CD4-positive, alpha-beta T cell treated with Interleukin-12 subunit alpha and Interleukin-12 subunit beta, for 1 hour (primary cell): Measurements from ENCODE around the gene GUCY1B1.

Source experiments
- DNase-seq: peaks from one replicate; pipeline ENCODE4 v3.0.0-alpha.2; 2020

GUCY1B1 gene

DNA sequence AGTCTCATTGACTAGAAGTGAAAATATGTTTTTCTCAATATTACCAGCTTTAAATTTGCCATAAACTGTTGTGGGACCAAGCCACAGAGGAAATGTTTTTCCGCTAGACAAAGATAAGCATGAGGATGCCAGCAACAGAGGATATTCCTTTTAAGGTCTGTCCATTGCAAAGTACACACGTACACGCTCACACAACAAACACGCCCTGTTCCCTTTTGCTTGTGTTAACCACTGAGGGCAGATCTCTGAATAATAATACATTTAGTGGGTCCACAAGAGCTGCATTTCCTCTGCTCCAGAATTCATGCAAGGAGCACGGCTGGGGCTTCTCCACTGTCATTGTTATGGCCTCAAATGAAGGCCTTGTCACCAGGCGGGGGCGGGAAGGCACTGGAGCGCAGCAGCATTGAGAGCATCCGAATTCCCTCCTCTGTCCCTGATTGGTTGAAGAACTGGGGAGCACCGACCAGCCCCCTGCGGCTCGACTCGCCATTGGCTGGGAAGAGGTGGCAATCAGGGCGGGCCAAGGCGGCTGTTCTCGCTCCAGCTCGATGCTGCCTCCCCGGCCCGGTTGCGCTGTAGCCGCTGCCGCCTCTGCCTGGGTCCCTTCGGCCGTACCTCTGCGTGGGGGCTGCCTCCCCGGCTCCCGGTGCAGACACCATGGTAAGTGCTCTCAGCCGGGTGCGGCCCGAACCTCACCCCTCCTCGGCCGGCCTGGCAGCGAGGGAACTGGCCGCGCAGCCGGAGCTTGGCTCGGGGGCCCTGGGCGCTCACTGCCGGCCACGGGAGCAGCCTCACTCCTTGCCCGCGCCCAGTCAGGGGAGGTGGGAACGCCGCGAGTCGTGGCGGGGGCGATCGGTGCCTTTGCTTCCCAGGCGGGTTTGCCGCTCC, at the start of gene GUCY1B1:
Gene GUCY1B1, plus strand, starts transcription at position 541 of the 891 bp plus-strand sequence. Its CDS starts 120 bp downstream, at position 661.
- peak; percentile 71 for DNase-seq

DNA sequence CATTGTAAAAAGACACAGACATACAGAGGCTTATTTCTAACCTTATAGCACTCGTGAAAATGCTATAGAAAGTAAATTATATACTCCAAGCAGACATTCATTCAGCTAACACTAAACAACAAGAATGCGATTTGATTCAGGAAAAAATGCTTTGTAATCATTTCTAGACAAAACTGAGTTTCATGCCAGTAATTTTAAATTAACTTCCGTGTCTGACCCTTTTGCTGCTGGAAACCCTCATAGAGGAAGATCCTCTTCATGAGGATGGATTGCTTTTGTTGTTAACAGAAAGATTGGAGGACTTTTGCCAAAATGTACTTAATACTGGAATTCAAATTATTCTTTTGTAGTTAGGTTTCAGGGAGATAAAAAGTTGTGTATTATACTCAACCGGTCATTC, 48.9 kb upstream of the GUCY1B1 start:
- DNase-seq = no peak

DNA sequence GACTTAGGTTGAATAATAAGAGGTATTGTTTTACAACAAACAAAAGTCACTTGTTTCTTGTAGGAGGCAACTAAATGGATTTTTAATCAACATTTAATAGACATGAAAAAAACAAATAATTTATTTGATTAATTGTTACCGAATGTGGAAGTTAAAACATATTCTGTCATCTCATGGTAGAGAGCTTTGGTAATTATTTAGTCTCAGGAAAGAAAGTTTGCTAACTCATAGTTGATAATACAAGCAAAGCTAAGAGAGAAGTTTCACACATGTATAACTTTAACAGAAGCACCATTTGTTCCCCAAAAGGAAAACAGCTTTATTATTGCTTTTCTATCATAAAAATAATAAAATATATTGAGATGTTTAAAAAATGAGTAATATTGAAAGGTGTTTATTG, 47.3 kb upstream of the GUCY1B1 start:
- no peak for DNase-seq

DNA sequence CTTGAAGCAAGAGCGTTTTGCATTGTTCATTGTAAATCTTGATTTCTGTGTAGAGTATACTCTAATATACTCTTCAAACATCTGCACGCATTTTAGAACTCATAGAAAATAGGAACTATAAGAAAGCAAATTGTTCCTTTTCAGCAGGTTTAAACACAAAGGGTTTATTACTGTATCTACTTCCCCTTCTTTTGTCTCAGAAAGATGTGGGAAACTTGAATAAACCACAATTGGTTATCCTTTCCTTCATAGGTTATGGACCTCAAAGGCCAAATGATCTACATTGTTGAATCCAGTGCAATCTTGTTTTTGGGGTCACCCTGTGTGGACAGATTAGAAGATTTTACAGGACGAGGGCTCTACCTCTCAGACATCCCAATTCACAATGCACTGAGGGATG, 46.0 kb upstream of the GUCY1B1 start:
- DNase-seq = no peak

DNA sequence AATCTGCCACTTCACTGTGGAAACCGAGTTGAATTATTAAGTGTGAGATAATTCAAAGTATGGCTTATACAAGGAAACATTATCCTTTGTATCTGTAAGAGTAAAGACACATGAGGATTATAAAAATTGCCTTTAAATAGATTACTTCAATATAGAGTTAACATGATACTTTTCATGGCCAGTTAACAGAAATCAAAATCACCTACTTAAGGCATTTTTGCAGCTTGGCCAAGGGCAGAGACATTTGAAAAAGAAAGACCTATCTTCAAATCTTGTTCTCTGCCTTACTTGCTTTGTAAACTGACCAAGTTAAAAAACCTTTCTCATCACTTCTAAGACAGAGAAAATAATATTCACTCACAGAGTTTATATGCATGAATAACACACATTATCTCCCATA, 44.9 kb upstream of the GUCY1B1 start:
- no peak for DNase-seq

DNA sequence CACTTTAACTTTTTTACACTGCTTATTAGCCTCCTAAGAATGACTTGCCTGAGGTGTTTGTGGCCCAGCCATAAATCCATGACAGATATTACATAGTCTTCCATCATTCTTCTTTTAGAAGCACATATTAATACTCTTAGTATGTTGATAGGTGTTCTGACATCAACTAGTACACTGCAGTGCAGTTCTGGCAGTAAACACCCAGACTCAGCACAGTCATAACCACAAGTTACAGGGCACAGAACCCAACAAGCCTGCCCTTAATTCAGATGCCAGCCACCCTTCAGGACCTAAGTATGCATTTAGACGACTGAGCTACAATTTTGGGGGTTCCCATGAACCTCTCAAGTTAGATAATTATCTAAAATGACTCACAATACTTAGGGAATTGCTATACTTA, 36.5 kb upstream of the GUCY1B1 start:
- DNase-seq = no peak

DNA sequence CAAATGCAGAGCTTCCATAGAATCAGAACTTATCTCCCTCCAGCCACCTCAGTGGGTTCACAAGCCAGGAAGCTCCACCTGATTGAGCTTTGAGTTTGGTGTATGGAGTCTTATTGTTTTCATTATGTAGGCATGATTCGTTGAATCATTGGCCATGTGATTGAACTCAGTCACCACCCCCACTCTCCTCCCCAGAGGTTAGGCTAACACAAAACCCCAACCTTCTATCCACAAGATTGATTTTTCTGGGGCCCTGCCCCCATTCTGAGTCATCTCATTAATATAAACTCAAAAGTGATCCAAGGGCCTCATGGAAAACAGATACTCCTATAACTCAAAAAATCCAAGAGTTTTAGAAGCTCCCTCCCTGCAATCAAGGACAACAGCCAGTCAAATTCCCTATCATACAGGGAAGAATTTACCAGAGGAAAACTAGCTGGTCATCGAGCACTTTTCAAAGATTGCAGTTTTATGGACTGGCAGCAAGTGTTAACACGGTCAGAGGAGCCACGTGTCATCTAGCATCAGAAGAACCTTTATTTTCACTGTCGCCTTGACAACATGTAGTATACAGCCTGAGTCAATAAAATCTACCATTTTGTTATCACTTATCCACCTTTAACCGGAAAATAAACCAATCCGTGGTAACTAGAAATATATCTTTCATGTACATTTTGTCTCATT, 35.9 kb upstream of the GUCY1B1 start:
- DNase-seq = no peak

DNA sequence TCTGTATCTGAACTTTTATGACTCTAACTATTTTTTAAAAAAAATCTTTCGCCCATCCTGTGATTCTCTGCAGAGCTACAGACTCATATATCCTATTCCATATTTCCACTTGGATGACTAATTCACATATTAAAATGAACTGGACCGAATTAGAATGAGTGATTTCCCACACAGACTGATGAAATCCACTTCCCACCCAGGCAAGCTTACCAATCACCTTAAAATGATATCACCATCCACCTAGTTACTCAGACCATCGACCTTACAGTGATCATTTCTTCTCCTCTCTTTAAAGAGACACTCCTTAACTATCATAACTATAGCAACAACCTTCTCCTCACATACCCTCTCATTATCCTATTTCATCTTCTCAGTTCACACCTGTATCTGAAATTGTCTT, 34.1 kb upstream of the GUCY1B1 start:
- no peak for DNase-seq

DNA sequence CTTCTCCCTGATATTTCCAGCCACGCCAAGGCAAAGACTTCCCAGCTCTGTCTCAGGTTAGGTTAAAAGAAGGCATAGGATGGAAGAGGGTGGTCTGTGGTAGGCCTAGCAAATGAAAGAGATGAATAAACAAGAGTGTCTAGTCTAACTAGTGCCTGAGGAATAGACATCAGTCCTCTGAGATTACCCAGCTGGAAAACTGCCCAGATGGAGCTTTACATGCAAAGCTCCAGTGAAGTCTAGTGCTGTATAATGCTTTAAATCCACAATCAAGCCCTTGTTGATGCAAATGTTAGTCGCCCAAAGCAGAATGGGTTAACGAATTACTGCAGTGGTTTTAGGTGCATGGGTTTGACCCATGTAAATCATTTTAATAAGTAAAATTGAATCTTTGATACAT, 24.8 kb upstream of the GUCY1B1 start:
- no peak for DNase-seq

DNA sequence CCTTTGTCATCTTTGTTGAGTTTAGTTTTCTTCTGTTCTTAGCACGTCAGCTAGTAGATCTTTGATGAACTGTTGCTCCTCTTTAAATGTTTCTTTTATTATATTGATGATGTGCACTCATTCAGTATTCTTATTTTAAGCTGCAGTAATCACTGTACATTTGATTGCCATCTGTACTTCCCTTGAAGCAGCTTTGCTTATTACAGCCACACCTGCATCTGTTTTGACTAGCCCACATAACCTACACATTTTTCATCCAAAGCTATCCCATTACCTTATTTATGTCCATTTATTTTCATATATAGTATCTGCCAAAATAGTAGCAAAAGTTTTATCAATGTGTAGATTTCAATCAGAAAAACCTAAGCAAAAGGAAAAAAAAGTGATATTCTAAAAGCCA, 23.9 kb upstream of the GUCY1B1 start:
- no peak for DNase-seq

DNA sequence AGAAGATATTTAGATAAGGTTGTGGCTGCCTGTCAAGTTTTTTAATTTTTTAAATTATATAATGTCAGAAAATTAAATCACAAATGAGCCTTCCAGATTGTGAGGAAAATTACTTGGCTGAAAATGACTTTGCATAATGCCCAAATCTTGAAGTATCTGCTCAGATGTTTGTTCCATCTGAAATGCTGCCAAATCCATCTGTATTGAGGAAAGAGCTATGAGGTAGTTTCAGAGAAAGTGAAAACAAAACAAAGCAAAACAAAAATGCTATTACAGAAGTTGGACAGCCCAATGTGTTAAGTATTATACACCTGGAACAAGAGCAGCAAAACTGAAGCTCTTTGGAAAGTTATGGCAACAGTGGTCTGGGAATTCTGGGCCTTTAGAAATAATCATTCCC, 23.3 kb upstream of the GUCY1B1 start:
- no peak for DNase-seq

DNA sequence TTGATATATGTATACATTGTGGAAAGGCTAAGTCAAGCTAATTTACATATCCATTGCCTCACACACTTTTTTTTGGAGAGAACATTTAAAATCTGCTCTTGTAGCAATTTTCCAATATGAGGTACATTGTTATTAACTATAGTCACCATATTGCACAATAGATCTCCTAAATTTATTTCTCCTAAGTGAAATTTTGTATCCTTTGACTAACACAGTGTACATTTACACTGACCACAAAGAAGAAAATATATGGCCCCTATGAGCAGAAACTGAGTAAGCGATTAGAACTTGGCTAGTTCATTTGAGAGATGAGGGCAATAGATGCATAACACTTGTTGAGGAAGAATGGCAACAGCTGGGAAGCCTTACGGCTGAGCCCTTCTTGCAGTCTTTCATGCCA, 20.3 kb upstream of the GUCY1B1 start:
- no peak for DNase-seq

DNA sequence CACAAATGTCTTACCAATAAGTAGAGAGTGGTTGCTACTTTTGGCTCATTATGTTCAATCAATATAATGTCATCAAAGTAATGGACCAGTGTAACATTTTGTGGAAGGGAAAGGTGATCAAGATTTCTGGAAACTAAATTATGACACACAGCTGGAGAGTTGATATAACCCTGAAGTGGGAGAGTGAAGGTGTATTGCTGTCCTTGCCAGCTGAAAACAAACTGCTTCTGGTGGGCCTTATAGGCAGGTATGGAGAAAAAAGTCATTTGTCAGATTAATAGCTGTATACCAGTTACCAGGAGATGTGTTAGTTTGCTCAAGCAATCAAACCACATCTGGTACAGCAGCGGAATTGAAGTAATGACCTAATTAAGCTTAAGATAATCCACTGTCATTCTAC, 17.3 kb upstream of the GUCY1B1 start:
- no peak for DNase-seq

DNA sequence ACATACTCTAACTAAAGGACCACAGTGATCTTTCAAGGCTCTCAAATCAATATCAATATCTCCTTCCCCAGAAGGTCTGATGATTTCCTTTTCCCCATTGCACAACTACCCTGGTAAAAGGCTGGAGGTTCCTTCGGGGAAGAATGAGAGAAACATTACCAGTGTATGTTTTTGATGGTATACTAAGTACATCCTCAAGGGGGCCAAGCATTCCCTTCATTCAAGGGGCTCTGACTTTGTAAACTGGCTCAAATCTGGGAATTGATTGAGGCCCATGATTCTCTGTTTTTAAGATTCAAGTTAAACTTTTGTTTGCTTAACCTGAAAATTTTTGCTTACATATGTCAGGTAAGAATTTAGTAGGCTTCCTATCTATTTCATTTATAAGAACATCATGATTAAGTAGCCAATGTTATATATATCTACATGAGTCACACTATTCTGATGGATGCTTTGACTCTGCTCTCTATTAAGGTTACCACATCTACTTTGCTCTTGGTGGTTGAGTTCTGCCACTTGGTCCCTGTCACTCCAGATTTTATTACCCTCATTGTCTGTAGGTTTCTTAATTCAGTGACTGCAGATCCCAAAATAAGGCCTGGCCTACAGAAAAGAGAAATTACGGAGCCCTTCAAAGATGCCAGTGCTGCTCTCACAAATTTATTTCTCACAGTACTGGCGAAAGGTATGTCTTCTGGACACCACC, 16.4 kb upstream of the GUCY1B1 start:
- no peak for DNase-seq

DNA sequence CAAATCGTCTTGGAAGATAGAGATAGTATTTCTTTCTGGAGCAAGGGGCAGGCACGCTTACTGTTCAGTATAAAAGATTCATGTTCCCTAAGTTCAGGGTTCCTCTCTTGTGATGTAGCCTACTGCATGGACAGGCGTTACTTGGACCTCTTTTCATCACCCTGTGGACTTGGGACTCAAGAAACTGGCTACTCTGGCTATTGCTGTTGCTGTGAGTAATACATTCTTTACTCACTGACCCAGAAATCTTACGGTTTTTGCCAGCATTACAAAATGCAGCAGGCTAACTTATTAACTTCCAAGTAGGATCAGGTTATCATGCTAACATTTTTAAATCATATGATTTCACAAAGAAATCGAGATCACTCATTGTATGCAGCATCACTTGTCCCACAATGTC, 12.8 kb upstream of the GUCY1B1 start:
- DNase-seq = no peak

DNA sequence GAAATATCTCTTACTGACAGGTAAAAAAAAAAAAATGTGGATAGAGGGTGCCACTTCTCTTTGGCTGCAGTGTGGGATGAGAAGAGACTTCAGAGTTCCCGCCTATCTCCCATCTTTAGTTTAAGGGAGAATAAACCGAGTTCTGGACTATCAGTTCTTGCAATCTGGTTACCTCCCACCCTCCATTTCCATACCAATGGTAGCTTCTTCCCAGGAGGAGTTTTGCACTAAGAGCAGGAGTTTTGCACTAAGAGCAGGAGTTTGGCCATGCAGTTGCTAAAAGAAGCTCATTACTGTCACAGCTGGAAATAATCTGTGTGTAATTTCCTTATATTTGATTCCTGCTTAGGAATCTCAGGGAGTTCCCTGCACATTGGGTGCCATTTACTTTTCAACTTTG, 10.8 kb upstream of the GUCY1B1 start:
- no peak for DNase-seq

DNA sequence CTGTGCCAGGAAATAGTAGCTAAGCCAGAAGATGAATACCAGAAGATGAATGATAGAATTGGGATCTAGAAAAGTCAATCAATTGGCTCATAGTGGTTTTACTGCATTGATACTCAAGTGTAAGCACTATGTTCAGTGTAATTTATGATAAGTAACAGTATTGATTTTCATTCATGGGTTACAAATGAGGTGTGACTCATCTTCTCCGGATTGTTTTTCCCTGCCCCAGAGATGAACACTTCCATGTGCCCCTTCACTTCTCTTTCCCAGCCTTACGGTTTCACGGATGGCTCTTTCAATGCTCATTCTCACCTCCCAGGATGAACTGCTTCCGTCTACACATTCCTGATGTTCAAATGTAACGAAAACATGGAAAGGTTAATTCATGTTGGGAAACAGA, 9.8 kb upstream of the GUCY1B1 start:
- DNase-seq = no peak

DNA sequence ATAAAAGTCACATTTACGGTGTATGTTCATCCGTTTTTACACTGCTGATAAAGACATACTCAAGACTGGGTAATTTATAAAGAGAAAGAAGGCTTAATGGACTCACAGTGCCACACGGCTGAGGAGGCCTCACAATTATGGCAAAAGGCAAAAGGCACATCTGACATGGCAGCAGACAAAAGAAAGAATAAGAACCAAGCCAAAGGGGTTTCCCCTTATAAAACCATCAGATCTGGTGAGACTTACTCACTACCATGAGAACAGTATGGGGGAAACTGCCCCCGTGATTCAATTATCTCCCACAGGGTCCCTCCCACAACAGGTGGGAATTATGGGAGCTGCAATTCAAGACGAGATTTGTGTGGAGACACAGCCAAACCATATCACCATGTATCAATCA, 7.3 kb upstream of the GUCY1B1 start:
- no peak for DNase-seq

DNA sequence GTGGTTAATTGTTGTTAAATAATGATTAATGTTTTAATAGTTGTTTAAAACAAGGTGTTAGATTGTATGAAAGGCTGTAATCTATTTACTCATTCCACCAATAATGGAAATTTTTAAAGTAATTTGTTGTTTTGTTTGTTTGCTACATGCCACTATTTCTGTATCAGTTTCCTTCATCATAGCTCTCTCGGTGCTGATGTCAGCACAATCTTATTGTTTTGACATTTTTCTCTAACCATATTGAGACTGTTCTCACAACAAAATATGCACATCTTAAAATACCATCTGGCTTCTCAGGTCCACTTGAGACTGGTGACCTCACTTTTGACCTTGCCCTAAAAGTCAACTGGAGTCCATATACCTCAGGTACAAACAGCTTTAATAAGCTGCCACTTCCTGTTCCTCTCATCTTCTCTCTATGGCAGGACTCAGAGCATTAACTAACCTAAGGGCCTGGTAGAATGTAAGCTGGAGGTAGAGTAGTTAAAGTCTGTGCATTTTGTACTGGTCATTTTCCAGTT, 1.0 kb upstream of the GUCY1B1 start:
- DNase-seq = no peak

DNA sequence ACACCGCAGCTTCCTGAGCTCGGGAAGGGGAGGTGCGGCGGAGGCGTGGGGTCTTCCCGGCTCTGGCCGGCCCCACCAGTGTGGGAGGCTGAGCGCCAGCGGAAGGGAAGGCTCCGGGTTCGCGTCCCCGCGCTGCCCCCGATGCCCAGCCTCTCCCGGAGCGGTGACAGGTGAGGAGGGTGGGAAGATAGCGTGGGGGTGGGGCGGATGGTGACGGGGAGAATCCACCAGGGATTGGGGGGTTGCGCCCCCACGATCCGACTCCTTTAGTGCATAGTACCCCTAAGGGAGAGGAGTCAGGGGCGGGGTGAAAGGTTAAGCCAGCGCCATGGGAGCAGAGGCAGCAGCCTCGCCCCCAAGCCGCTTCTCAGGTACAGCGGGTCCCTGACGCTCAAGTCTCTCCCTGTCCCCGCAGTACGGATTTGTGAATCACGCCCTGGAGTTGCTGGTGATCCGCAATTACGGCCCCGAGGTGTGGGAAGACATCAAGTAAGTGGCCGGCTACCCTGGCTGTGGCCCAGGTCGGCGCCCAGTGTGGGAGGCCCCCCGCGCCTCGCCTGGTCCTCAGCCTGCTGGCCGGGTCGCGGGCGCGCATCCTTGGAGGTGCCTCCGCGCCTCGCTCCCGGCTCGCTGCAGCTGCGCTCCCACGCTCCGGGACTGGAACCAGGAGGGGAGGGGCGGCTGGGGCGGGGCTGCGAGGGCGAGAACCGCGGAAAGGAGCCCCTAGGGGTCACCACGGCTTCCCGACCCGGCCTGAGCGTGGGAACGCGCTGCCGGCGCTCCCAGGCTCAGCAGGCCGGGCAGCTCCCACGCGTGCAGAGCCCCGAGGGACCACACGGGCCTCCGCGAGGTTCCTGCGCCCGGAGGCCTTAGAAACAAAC, 791 bp downstream of the GUCY1B1 start:
- DNase-seq = no peak

DNA sequence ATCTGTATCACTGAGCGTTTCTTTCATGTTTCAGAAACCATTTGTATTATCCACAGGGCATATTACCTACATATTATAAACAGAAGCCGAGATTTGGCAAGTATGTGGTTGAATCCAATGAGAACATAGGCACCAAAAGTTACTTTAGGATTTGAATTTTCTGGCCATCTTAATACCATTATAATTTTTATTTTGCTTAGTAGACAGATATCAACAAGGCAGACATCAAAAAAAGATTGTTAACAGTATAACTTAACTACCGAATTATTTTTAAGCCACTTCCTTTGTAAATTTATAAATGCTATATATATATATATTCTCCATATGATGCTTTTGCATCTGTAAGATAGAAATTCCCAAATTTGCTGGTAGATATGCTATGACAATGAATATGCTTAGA, 2.2 kb downstream of the GUCY1B1 start:
- no peak for DNase-seq

DNA sequence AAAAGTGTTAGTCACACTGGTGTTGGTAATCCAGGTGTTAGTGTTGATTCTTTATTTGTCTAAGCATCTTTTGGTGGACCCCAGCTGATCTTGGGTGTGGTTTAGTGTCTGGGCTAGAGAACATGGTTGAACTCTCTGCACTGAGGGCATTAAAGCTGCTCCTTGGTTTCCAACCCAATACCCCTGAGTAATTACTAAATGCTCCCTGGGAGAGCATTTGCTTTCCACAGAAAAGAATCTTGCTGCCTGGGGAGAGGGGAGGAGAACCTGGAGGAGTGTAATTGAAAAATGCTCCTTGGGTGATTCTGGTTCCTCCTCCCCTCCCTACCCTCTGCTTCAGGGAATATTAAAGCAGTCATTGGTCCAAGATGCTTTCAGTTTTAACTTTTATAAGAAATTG, 3.1 kb downstream of the GUCY1B1 start:
- DNase-seq = no peak

DNA sequence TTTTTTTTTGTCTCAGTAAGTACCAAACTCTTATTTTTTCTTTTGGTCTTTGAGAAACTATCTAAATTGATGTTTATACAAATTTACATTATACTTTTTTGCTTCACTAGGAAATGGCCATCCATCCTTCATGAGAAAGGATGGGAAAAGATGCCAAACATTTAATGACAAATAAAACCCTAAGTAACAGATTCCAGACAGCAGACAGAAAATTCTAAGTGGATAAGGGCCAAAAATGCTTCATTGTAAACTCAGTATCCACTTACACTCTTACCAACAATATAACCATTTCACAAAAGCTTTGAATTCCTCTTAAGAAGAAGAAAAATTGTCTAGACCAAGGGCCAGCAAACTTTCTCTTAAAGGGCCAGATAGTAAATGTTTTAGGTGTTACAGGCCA, 3.5 kb downstream of the GUCY1B1 start:
- no peak for DNase-seq
